ENCODE results near the gene FOXF2.

Gene FOXF2

GRCh38 chr6:1381481-1382330 is 7.7 kb upstream of the FOXF2 start:
- no peak for DNase-seq (ENCODE audit: low read depth)
- peak overlapping the region; percentile 40 for H3K4me3 ChIP-seq (ENCODE audit: control insufficient read depth, low read depth, low read length)
- peak; percentile 63 for TF ChIP-seq CTCF (IDR thresholded peaks at IDR 0.05; ENCODE audit: control insufficient read depth, insufficient read depth, low read depth, low read length, missing control alignments)

DNA sequence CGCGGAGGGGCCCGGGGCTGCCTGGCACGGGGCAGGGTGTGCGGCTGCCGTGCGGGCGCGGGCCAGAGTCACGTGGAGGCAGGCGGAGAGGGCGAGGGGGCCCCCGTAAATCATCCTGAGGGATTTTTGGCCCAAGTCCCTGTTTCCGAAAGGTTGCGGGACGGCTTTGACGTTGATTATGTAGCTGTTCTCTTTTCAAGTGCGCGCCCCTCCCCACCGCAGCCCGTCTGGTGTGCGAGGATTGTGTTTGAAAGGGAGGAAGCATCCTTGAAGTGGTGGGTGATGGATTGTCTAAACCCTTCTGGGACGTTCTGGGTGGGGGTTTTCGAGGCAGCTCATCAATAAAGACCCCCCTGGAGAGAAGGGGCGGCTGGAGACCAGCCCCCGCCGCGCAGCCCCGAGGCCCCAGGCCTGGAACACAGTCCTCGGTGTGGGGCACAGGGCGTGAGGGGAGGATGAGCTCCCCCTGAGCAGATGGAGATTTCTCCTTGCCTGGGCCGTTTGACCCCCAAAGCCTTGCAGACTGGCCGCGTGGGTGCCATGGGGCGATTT is 7.0 kb upstream of the FOXF2 start:
- DNase-seq (ENCODE audit: low read depth): no peak
- peak overlapping the region; percentile 8 for H3K4me3 ChIP-seq (ENCODE audit: control insufficient read depth, low read depth, low read length)
- no peak for TF ChIP-seq CTCF (IDR thresholded peaks at IDR 0.05; ENCODE audit: control insufficient read depth, insufficient read depth, low read depth, low read length, missing control alignments)

- DNase-seq (ENCODE audit: low read depth): no peak
- no peak overlapping the region for H3K4me3 ChIP-seq (ENCODE audit: control insufficient read depth, low read depth, low read length)
- no peak for TF ChIP-seq CTCF (IDR thresholded peaks at IDR 0.05; ENCODE audit: control insufficient read depth, insufficient read depth, low read depth, low read length, missing control alignments)
These were observed 6.3 kb upstream of the FOXF2 start for GRCh38 chr6:1382883-1383728.

GRCh38 chr6:1383729-1384548 is 5.4 kb upstream of the FOXF2 start:
- no peak for TF ChIP-seq CTCF (IDR thresholded peaks at IDR 0.05; ENCODE audit: control insufficient read depth, insufficient read depth, low read depth, low read length, missing control alignments)

DNA sequence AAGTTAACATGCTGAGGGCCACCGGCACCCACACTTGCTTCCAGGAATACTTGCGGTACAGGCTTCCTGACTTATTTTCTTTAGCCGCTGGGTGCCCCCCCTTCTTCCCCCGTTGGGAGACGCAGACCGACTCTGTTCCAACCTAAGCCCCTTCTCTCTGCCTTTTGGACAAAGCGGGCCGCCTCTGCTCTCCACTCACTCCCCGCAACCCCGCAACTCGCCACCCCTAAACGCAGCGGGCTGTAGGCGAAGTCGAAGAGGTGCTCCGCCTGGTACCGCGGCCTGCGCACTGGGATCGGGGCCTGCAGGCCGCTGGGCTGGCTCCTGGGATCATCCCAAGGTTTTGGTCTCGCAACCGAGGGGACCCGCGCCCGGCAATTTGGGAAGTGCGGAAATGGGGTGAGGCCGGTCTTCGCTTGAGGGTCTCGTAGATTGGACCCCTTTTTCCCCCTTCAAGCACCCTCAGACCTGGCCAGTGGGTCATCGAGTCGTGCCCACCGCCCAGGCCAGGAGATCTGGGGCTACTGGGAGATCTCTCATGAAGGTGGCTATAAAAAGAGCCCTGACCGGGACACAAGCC is 4.7 kb upstream of the FOXF2 start:
- no peak for DNase-seq (ENCODE audit: low read depth)
- TF ChIP-seq CTCF (IDR thresholded peaks at IDR 0.05; ENCODE audit: control insufficient read depth, insufficient read depth, low read depth, low read length, missing control alignments): no peak
- no peak overlapping the region for H3K4me3 ChIP-seq (ENCODE audit: control insufficient read depth, low read depth, low read length)

More at GRCh38 chr6:1383729-1384548, 5.4 kb upstream of the FOXF2 start:
- DNase-seq (ENCODE audit: low read depth): no peak
- no peak overlapping the region for H3K4me3 ChIP-seq (ENCODE audit: control insufficient read depth, low read depth, low read length)
